IMR-90 (cell line): Measurements from ENCODE around the gene LRIG1.

Experiments
- CEBPB ChIP-seq: IDR thresholded peaks from 2 replicates; pipeline ENCODE4 v1.6.1; 2012; ENCODE audit warnings: low read depth, low read length, improper control_type of control experiment
- MAFK ChIP-seq: IDR thresholded peaks from 2 replicates; pipeline ENCODE4 v1.6.1; 2012; ENCODE audit warnings: low read depth, low read length, improper control_type of control experiment
- MAZ ChIP-seq: IDR thresholded peaks from 2 replicates; pipeline ENCODE4 v1.6.1; 2012; ENCODE audit warnings: low read depth, mild to moderate bottlenecking, low read length, improper control_type of control experiment, moderate library complexity, borderline replicate concordance
- NFE2L2 ChIP-seq: fragments of 150-350 bp; IDR thresholded peaks from 2 replicates; pipeline ENCODE4 v1.6.1; 2016; ENCODE audit warnings: low read depth, mild to moderate bottlenecking, low read length
- POLR2A ChIP-seq: IDR thresholded peaks from 2 replicates; pipeline ENCODE4 v1.6.1; 2012; ENCODE audit warnings: mild to moderate bottlenecking, low read depth, low read length
- RAD21 ChIP-seq: IDR thresholded peaks from 2 replicates; pipeline ENCODE4 v1.6.1; 2012; ENCODE audit warnings: low read length, improper control_type of control experiment
- TF ChIP-seq, protein P1 (sequence below): conservative IDR thresholded peaks from 2 replicates; pipeline ENCODE4 v1.5.1; 2012; ENCODE audit warnings: mild to moderate bottlenecking, low read depth, low read length, improper control_type of control experiment
- TF ChIP-seq, protein P2 (sequence below): fragments of 150-350 bp; IDR thresholded peaks from 2 replicates; pipeline ENCODE4 v1.6.1; 2017; ENCODE audit warnings: mild to moderate bottlenecking, antibody characterized with exemption, low read length, low read depth

DNA sequence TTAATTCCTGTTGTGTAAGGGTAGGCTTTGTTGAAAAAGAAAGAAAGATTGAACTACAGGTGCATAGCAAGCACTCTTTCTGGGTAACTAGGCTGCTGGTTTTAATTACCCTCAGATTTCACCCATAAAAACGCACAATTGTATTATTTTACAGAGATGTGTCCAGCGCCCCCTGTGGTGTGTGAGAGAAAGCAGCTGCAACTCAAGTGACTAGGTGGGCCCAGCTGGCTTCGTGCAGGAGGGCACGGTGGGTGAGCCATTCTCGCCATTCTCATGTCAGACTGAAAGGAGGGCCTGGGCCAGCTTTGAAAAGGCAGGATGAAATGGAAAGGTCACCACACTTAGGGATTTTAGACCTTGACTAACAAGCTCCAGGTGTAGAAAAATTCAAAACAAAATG is 122.6 kb downstream of the LRIG1 start:
- TF ChIP-seq, protein P1, sequence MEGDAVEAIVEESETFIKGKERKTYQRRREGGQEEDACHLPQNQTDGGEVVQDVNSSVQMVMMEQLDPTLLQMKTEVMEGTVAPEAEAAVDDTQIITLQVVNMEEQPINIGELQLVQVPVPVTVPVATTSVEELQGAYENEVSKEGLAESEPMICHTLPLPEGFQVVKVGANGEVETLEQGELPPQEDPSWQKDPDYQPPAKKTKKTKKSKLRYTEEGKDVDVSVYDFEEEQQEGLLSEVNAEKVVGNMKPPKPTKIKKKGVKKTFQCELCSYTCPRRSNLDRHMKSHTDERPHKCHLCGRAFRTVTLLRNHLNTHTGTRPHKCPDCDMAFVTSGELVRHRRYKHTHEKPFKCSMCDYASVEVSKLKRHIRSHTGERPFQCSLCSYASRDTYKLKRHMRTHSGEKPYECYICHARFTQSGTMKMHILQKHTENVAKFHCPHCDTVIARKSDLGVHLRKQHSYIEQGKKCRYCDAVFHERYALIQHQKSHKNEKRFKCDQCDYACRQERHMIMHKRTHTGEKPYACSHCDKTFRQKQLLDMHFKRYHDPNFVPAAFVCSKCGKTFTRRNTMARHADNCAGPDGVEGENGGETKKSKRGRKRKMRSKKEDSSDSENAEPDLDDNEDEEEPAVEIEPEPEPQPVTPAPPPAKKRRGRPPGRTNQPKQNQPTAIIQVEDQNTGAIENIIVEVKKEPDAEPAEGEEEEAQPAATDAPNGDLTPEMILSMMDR = peak; percentile 46
- TF ChIP-seq NFE2L2 (no peak), POLR2A (no peak), MAZ (no peak), MAFK (no peak), CEBPB (no peak), RAD21 (peak; percentile 36)
- TF ChIP-seq, protein P2, sequence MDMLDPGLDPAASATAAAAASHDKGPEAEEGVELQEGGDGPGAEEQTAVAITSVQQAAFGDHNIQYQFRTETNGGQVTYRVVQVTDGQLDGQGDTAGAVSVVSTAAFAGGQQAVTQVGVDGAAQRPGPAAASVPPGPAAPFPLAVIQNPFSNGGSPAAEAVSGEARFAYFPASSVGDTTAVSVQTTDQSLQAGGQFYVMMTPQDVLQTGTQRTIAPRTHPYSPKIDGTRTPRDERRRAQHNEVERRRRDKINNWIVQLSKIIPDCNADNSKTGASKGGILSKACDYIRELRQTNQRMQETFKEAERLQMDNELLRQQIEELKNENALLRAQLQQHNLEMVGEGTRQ = no peak
